Hepatocyte (in vitro differentiated cells): ENCODE data around the gene SUN2. TPM values are rescaled to one million over a fixed set of nuclear protein-coding genes. Genes with fewer than 3 reads are reported as not detected.

ENCODE experiments used
- DNase-seq: peaks from one replicate; pipeline ENCODE4 v3.0.0-alpha.2; 2016; ENCODE audit warnings: low spot score
- H2AFZ ChIP-seq: fragments of 200-600 bp; sonication (generic); 2 replicates; pipeline ENCODE4 v1.6.0; 2016; ENCODE audit warnings: antibody characterized with exemption, mild to moderate bottlenecking
- H3K27ac ChIP-seq: fragments of 200-600 bp; sonication (generic); 2 replicates; pipeline ENCODE4 v1.5.1; 2016; ENCODE audit warnings: mild to moderate bottlenecking
- H3K27me3 ChIP-seq: fragments of 200-600 bp; sonication (generic); 2 replicates; pipeline ENCODE4 v1.6.1; 2016
- H3K36me3 ChIP-seq: fragments of 200-600 bp; sonication (generic); replicated peaks from 2 replicates; pipeline ENCODE4 v1.5.1; 2016; ENCODE audit warnings: low read depth; ENCODE audit not compliant: insufficient read depth
- H3K4me1 ChIP-seq: fragments of 200-600 bp; sonication (generic); 2 replicates; pipeline ENCODE4 v1.5.1; 2016; ENCODE audit warnings: mild to moderate bottlenecking, moderate library complexity; ENCODE audit not compliant: insufficient read depth
- H3K4me2 ChIP-seq: fragments of 200-600 bp; sonication (generic); 2 replicates; pipeline ENCODE4 v1.6.0; 2016
- H3K4me3 ChIP-seq: fragments of 200-600 bp; sonication (generic); 2 replicates; pipeline ENCODE4 v1.5.1; 2016; ENCODE audit warnings: mild to moderate bottlenecking
- H3K79me2 ChIP-seq: fragments of 200-600 bp; sonication (generic); 2 replicates; pipeline ENCODE4 v1.6.0; 2017; ENCODE audit warnings: mild to moderate bottlenecking
- H3K9me2 ChIP-seq: fragments of 200-600 bp; sonication (generic); replicated peaks from 2 replicates; pipeline ENCODE4 v1.6.0; 2017; ENCODE audit warnings: mild to moderate bottlenecking; ENCODE audit not compliant: insufficient read depth
- H3K9me3 ChIP-seq: fragments of 200-600 bp; sonication (generic); 2 replicates; pipeline ENCODE4 v1.5.1; 2016; ENCODE audit warnings: low read depth, mild to moderate bottlenecking
- H4K20me1 ChIP-seq: fragments of 200-600 bp; sonication (generic); 2 replicates; pipeline ENCODE4 v1.6.0; 2016; ENCODE audit warnings: mild to moderate bottlenecking; ENCODE audit not compliant: insufficient read depth, poor library complexity, severe bottlenecking
- CTCF ChIP-seq: fragments of 200-600 bp; sonication (generic); IDR thresholded peaks from 2 replicates; pipeline ENCODE4 v1.5.1; 2016; ENCODE audit warnings: antibody characterized with exemption, mild to moderate bottlenecking; ENCODE audit not compliant: poor library complexity
- EZH2 ChIP-seq: fragments of 200-600 bp; sonication (generic); IDR thresholded peaks from 2 replicates; pipeline ENCODE4 v1.6.1; 2016; ENCODE audit warnings: antibody characterized with exemption, mild to moderate bottlenecking, borderline replicate concordance
- EZH2phosphoT487 ChIP-seq: fragments of 200-600 bp; sonication (generic); IDR thresholded peaks from one replicate; pipeline ENCODE4 v1.6.1; 2018; ENCODE audit warnings: antibody characterized with exemption, mild to moderate bottlenecking, low read depth, moderate library complexity; ENCODE audit not compliant: unreplicated experiment, severe bottlenecking
- WGBS: methylation state at CpG from one replicate; pipeline ENCODE4 v1.1.6; 2016; ENCODE audit warnings: low lambda C conversion rate; ENCODE audit errors: missing lambda C conversion rate; 5-methylcytosine and 5-hydroxymethylcytosine counted together
- polyA plus RNA-seq: library from polyadenylated mRNA; unstranded; fragments of >200 nt; fragmentation: Nextera tagmentation; extraction: Ambion mirVana; gene quantifications from 2 replicates; pipeline ENCODE4 v1.2.1, GENCODE V29; 2016
- total RNA-seq: library from RNA; depleted of rRNA; stranded (reverse); fragments of >200 nt; gene quantifications from 2 replicates; pipeline ENCODE4 v1.2.3, GENCODE V29; 2014

Gene SUN2
- total and polyA plus RNA-seq, 2 experiments from 2014 or later: 56.1 to 70.8 TPM

GRCh38 chr22:38710866-38711265 lies 44.9 kb downstream of the SUN2 start:
- peaks cover 96% of the 10 kb centered on the region for H3K79me2 ChIP-seq
- H3K4me1 ChIP-seq: peaks cover 12% of the 10 kb centered on the region

GRCh38 chr22:38710351-38710750 lies 45.4 kb downstream of the SUN2 start:
- TF ChIP-seq EZH2phosphoT487: no peak
- H3K27ac ChIP-seq: no peak overlapping the region

More at GRCh38 chr22:38710866-38711265, 44.9 kb downstream of the SUN2 start:
- no peak overlapping the region for H3K4me3 ChIP-seq
- no peak overlapping the region for H3K27ac ChIP-seq
- no peaks in the 10 kb centered on the region for H3K36me3 ChIP-seq
- DNase-seq: no peak
- TF ChIP-seq CTCF (no peak), EZH2 (no peak), EZH2phosphoT487 (no peak)
- H3K4me2 ChIP-seq: no peak overlapping the region
- peaks cover 90% of the 10 kb centered on the region for H4K20me1 ChIP-seq
- no peak overlapping the region for H2AFZ ChIP-seq
- H3K9me2 ChIP-seq: no peaks in the 10 kb centered on the region
- 90% methylated on average over 3 of the region's 3 CpGs for whole genome bisulfite sequencing
- no peaks in the 10 kb centered on the region for H3K9me3 ChIP-seq
- no peaks in the 10 kb centered on the region for H3K27me3 ChIP-seq

GRCh38 chr22:38709306-38709705 lies 46.5 kb downstream of the SUN2 start:
- H3K4me2 ChIP-seq: no peak overlapping the region
- H3K9me2 ChIP-seq: no peaks in the 10 kb centered on the region
- peaks cover 18% of the 10 kb centered on the region for H3K4me1 ChIP-seq
- no peak overlapping the region for H3K4me3 ChIP-seq
- WGBS: 88% methylated on average over 3 of the region's 3 CpGs
- peaks cover 76% of the 10 kb centered on the region for H4K20me1 ChIP-seq
- DNase-seq: no peak
- H3K27me3 ChIP-seq: no peaks in the 10 kb centered on the region
- no peak overlapping the region for H3K27ac ChIP-seq
- H2AFZ ChIP-seq: no peak overlapping the region
- TF ChIP-seq EZH2phosphoT487 (no peak), EZH2 (no peak), CTCF (no peak)
- H3K9me3 ChIP-seq: no peaks in the 10 kb centered on the region
- H3K36me3 ChIP-seq: no peaks in the 10 kb centered on the region
- peaks cover 80% of the 10 kb centered on the region for H3K79me2 ChIP-seq

More at GRCh38 chr22:38710351-38710750, 45.4 kb downstream of the SUN2 start:
- Histone ChIP-seq H3K9me2 (no peaks in the 10 kb centered on the region), H3K36me3 (no peaks in the 10 kb centered on the region), H3K4me2 (no peak overlapping the region), H3K4me1 (peaks cover 12% of the 10 kb centered on the region), H3K27me3 (no peaks in the 10 kb centered on the region), H4K20me1 (peaks cover 86% of the 10 kb centered on the region), H3K79me2 (peaks cover 91% of the 10 kb centered on the region), H2AFZ (no peak overlapping the region), H3K9me3 (no peaks in the 10 kb centered on the region), H3K4me3 (no peak overlapping the region)
- no peak for DNase-seq
- 93% methylated on average over 3 of the region's 3 CpGs for WGBS

- H4K20me1 ChIP-seq: peaks cover 64% of the 10 kb centered on the region
Measured at GRCh38 chr22:38707984-38708383, 47.8 kb downstream of the SUN2 start.

More at GRCh38 chr22:38707984-38708383, 47.8 kb downstream of the SUN2 start:
- Histone ChIP-seq H3K79me2 (peaks cover 67% of the 10 kb centered on the region), H3K4me1 (peaks cover 18% of the 10 kb centered on the region), H3K36me3 (no peaks in the 10 kb centered on the region), H2AFZ (no peak overlapping the region), H3K9me3 (no peaks in the 10 kb centered on the region), H3K27ac (peak overlapping the region; percentile 45), H3K4me2 (peak overlapping the region; percentile 90), H3K27me3 (no peaks in the 10 kb centered on the region), H3K9me2 (no peaks in the 10 kb centered on the region), H3K4me3 (no peak overlapping the region)
- no peak for TF ChIP-seq CTCF
- no peak for TF ChIP-seq EZH2
- TF ChIP-seq EZH2phosphoT487: no peak
- DNase-seq: no peak
- WGBS: 88% methylated on average over 3 of the region's 3 CpGs
